Measurements from ENCODE around the gene IGF2BP2. TPM values are rescaled to one million over a fixed set of nuclear protein-coding genes. Genes with fewer than 3 reads are reported as not detected.

The IGF2BP2 gene
- total and polyA plus RNA-seq, 9 of the 15 experiments (the other 6 are each of a cell fraction or from before 2014, with no cell fraction given), result 3.2 to 59.6 (median 30.5) TPM

- no peak for TF ChIP-seq CTCFL (IDR thresholded peaks at IDR 0.05; ENCODE audit: borderline replicate concordance, insufficient read depth, low read depth, low read length, poor library complexity, severe bottlenecking)
- no peak for TF ChIP-seq CUX1 (CRISPR knock-in tag; IDR thresholded peaks at IDR 0.05)
- TF ChIP-seq C11orf30 (IDR thresholded peaks at IDR 0.05; ENCODE audit: low read depth), result peak; percentile 85
- TF ChIP-seq MLX (CRISPR knock-in tag; conservative IDR thresholded peaks at IDR 0.05), result no peak
- TF ChIP-seq RFX1 (IDR thresholded peaks at IDR 0.05), result no peak
- TF ChIP-seq HNRNPUL1 (IDR thresholded peaks at IDR 0.05; ENCODE audit: low read length), result no peak
- TF ChIP-seq ZBTB1 (CRISPR knock-in tag; IDR thresholded peaks at IDR 0.05; ENCODE audit: borderline replicate concordance, low read depth), result no peak
- TF ChIP-seq MAFK (IDR thresholded peaks at IDR 0.05; ENCODE audit: low read length), result peak; percentile 44; the same call in 1 of the 2 replicates
- no peak for TF ChIP-seq COPS2 (conservative IDR thresholded peaks at IDR 0.05)
- no peak for TF ChIP-seq NFRKB (IDR thresholded peaks at IDR 0.05; ENCODE audit: low read depth)
- TF ChIP-seq DPF2 (IDR thresholded peaks at IDR 0.05), result no peak
- TF ChIP-seq MAX (CRISPR knock-in tag; IDR thresholded peaks at IDR 0.05), result no peak
- TF ChIP-seq ZNF609 (CRISPR knock-in tag; IDR thresholded peaks at IDR 0.05; ENCODE audit: borderline replicate concordance), result no peak
- TF ChIP-seq EHMT2 (IDR thresholded peaks at IDR 0.05), result no peak
Observed at GRCh38 chr3:185822221-185823000, 2.4 kb downstream of the IGF2BP2 start (continued).
